Measurements from ENCODE around the gene CYP3A5.
"Not testable (repeated sequence)": the region's sequence is repeated elsewhere in the genome, so short reads cannot be mapped to it uniquely, and the experiment has no call there.

CYP3A5 gene
- 0 reads per million in 2 experiments for total RNA-seq

DNA sequence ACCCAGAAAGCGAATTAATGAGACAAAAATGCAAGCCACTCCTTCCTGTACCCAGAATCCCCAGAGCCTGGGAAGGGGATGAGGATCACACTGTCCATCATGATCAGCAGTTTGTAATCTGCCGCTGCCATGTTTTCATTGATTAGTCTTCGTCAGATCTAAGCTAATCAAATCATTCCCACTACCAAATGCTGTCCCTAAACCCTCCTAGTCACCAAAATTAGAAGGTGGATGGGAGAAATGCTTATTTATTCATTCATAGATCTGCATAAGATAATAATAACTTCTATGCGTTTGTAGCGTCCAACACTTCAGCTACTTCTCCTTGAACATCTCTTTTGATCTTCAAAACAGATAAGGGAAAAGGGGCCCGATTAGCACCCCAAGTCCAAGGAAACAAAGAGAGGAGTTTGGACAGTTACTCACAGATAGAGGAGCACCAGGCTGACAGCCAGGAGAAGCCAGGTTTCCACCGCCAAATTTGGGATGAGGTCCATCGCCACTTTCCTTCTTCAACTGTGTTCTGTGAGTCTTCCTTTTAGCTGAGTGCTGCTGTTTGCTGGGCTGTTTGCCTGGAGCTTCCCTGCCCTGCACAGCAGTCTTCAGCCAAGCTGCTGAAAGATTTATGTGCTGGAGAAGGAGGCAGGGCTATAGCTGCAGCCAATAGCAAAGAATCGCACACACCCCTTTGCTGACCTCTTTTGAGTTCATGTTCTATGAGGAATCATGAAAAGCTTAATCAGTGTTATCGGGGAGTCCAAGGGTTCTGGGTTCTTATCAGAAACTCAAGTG, at the start of gene CYP3A5:
Gene CYP3A5, minus strand, starts transcription at position 597 of the 792 bp plus-strand sequence. Its CDS starts 100 bp downstream, at position 497.
- DNase-seq (ENCODE audit: low read depth): no peak

DNA sequence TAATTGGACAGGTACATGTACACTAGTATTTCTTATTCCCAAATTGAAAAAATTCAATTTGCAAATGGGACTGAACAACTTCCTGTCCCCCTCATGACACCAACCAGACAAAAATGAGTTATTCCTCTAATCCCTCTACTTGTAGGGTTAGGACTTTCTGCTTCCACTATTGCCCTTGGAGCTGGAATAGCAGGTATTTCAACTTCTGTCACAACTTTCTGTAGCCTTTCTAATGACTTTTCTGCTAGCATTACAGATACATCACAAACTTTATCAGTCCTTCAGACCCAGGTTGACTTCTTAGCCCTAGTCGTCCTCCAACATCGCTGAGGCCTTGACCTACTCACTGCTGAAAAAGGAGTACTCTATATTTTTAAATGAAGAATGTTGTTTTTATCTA, 48.8 kb upstream of the CYP3A5 start:
- DNase-seq (ENCODE audit: low read depth): no peak

GRCh38 chr7:99723201-99723600, 43.4 kb upstream of the CYP3A5 start:
- DNase-seq (ENCODE audit: low read depth): not testable (repeated sequence)

- no peak for DNase-seq (ENCODE audit: low read depth)
Measured at GRCh38 chr7:99720800-99721595, 41.2 kb upstream of the CYP3A5 start.

- no peak for DNase-seq (ENCODE audit: low read depth)
Measured at GRCh38 chr7:99719996-99720769, 40.4 kb upstream of the CYP3A5 start.

DNA sequence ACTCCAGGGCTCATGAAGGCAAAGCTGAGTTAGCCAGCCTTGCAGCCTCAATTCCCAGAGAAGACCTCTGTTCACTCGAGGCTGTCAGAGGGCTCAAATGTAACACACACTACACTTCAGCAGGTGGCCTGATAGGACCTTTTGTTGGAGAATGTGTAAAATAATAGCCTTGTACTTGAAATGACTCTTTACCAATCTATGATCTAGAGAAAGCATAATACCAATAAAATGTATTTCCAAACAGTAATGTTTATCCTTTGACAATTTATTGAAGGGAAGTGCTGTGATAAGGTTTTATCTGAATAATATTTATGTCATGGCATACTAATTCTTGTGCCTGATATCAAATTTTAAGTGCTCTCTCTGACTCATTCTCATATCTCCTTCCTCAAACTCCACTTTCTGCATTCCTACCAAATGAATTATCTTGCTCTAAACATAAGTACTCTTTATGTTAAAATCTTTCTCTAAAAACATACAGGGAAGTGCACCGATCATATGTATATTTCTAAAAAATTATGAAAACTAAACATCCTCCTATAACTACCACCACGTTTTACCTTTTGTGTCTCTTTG, 34.3 kb upstream of the CYP3A5 start:
- DNase-seq (ENCODE audit: low read depth): no peak

DNA sequence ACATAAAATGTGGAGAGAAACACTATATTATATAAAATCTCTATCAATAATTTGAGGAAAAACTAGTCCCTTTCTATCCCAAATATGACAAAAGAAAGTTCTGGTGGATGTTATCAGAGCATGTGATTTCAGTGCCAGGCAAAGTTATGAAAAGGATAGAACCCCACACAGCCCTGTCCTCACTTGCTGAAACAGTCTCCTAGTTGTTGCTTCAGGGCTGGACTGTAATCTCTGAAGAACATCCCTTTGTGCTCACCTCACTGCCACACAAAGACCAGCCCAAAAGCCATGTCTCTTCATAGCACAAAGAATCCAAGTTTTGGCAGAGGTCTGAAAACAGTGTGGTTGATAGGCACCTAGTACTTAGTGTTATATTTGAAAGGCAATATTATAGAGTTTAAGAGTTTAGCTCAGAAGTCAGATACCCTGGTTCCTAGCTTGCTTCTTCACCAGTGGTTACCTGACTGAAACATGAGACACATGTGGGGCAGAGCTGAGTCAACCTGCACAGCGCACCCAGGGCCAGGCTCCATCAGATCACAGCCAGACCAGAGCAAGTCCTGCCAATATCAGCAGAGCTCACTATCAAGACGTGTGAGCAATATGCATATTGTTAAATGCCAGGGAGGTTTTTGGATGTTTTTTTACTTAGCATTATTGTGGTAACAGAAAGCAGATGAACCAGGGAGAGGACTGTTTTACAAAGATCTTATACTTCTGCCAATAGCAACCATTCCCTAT, 30.2 kb upstream of the CYP3A5 start:
- DNase-seq (ENCODE audit: low read depth): no peak

DNA sequence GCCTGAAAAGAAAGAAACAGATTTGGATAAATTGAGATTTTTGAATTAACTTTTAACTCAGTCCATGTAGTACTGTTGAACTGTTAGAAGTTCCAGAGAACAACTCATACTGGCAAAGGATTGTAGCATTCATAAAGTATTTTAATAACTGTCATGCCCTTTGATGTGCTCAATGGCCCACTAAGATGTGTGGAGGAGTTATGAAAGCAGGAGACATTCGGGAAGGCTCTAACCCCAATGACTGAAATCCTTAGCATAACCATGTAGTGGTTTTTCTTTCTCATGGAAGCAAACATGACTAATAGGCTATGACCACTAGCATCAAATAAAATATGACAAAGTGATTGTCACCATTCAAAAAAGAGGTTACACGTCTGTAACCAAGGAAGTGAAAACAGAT, 29.5 kb upstream of the CYP3A5 start:
- no peak for DNase-seq (ENCODE audit: low read depth)

GRCh38 chr7:99707096-99707495, 27.3 kb upstream of the CYP3A5 start:
- no peak for DNase-seq (ENCODE audit: low read depth)

- DNase-seq (ENCODE audit: low read depth): no peak
Measured at GRCh38 chr7:99699946-99700345, 20.1 kb upstream of the CYP3A5 start.

DNA sequence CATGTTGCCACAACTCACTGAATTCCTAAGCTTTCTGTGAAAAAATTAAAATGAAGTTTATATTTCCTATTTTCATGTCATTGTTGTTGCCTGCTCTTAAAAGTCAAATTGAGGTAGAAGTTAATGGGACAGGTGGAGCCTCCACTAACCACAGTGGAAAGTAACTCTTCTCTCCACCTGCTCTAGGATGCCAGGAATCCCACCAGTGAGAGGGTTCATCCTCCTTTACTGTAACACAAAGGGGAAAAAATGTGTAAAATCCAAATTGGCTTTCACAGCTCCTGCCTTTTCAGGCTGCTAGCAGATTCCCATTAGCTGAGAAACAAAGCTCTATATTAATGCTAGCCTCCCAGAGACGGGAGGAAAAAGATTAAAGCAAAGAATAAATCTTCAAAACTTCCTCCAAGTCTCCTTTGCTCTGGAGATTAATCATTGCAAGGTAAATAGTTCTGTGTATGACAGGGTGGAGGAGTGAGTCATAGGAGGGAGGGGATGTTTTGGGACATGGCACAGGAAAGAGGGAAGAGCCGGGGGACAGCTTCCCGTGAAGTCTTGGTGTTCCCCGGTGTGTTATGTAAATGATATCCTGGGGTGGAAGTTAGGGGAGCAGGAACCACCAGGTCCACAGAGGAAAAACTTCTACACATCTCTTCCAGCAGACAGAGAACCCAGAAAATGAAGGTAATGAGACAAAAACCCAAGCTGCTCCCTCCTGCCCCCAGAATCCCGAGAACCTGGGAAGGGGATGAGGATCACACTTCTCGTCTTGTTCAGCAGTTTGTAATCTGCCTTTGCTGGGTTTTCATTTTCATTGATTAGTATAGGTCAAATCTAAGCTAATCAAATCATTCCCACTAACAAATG, 19.3 kb upstream of the CYP3A5 start:
- not testable (repeated sequence) for DNase-seq (ENCODE audit: low read depth)

- no peak for DNase-seq (ENCODE audit: low read depth)
Measured at GRCh38 chr7:99694912-99695304, 15.1 kb upstream of the CYP3A5 start.

DNA sequence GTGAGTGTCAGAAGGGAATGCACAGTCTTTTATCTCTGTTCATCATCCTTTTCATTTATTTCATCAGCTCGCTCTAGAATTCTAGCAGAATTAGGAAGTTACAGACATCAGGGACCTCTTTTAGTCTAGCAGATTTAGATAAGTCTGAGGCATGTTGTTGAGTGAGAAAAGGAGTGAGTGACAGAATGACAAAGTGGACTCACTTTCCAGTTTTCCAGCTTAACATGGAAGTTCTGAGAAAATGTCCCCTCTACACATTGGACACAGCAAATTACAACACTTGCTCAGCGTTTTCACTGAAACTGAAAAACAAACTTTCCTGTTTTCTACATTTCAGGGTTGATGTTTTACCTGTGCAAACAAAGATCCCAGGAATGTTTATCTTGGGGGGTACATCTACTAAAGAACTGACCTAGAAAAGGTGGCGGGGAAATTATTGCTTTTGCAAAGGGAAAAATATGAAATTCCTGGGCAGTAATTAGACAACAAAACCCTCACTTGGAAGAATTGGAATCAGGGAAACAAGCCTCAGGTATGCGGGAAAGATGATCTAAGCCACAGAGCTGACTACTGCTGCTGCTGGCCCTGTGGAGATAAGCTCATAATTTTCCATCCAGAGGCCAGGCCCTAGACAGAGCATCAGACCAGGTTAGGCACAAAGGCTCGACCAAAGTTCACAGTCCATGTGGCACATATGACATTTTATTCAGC, 14.6 kb upstream of the CYP3A5 start:
- no peak for DNase-seq (ENCODE audit: low read depth)

DNA sequence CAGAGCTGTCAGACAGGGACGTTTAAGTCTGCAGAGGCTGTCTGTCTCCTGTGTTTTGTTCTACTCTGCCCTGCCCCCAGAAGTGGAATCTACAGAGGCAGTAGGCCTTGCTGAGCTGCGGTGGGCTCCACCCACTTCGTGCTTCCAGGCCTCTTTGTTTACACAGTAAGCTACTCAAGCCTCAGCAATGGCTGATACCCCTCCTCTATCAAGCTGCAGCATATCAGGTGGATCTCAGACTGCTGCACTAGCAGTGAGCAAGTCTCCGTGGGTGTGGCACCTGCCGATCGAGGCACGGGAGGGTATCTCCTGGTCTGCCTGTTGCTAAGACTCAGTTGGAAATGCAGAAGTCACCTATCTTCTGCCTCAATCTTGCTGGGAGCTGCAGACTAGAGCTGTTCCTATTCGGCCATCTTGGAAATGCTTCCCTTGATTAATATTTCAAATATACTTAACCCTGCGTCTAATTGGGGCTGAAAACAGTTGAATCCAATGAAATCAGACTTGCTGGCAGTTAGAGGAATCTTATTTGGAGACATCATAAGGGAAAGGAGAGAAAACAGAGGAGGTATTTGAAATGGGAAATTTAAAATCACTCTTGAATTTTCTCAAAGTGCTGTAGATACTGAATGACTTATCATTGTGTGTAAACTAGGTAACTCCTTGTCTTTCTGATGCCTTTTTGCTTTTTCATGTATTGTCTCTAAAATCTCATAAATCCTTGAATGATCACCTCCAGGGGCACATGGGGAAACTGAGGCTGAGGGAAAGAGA, 13.8 kb upstream of the CYP3A5 start:
- DNase-seq (ENCODE audit: low read depth): no peak

DNA sequence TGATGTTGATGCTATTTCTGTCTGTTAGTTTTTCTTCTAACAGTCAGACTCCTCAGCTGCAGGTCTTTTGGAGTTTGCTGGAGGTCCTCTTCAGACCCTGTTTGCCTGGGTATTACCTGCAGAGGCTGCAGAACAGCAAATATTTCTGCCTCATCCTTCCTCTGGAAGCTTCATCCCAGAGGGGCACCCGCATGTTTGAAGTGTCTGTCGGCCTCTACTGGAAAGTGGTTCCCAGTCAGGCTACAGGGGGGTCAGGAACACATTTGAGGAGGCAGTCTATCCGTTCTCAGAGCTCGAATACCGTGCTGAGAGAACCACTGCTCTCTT, 13.3 kb upstream of the CYP3A5 start:
- no peak for DNase-seq (ENCODE audit: low read depth)

DNA sequence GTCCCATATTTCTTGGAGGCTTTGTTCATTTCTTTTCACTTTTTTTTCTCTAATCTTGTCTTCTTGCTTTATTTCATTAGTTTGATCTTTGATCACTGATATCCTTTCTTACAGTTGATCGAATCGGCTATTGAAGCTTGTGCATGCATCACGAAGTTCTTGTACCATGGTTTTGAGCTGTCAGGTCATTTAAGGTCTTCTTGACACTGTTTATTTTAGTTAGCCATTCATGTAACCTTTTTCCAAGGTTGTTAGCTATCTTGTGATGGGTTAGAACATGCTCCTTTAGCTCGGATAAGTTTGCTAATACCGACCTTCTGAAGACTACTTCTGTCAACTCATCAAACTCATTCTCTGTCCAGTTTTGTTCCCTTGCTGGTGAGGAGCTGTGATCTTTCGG, 12.8 kb upstream of the CYP3A5 start:
- not testable (repeated sequence) for DNase-seq (ENCODE audit: low read depth)

DNA sequence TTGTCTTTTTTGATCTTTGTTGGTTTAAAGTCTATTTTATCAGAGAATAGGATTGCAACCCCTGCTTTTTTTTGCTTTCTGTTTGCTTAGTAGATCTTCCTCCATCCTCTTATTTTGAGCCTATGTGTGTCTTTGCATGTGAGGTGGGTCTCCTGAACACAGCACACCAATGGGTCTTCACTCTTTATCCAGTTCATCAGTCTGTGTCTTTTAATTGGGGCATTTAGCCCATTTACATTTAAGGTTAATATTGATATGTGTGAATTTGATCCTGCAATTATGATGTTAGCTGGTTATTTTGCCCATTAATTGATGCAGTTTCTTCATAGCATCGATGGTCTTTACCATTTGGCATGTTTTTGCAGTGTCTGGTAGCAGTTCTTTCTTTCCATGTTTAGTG, 11.9 kb upstream of the CYP3A5 start:
- DNase-seq (ENCODE audit: low read depth): not testable (repeated sequence)

DNA sequence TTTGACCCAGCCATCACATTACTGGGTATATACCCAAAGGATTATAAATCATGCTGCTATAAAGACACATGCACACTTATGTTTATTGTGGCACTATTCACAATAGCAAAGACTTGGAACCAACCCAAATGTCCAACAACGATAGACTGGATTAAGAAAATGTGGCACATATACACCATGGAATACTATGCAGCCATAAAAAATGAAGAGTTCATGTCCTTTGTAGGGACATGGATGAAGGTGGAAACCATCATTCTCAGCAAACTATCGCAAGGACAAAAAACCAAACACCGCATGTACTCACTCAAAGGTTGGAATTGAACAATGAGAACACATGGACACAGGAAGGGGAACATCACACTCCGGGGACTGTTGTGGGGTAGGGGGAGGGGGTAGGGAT, 11.1 kb upstream of the CYP3A5 start:
- DNase-seq (ENCODE audit: low read depth): not testable (repeated sequence)
